CD14-positive monocyte (primary cell): Measurements from ENCODE around the gene CENPX. TPM values are rescaled to one million over a fixed set of nuclear protein-coding genes. Genes with fewer than 3 reads are reported as not detected.

Source experiments
- DNase-seq, 3 donors: peaks; one replicate each; pipeline ENCODE4 v3.0.0-alpha.2; 2011 to 2022
- H2AFZ ChIP-seq: 2 replicates; pipeline ENCODE4 v1.6.0; 2012; ENCODE audit warnings: mild to moderate bottlenecking, low read depth, low read length, inconsistent platforms; ENCODE audit not compliant: insufficient read depth, poor library complexity, severe bottlenecking
- H3K27ac ChIP-seq, 2 donors: 1 replicate in 1 of 2; 2 replicates in 1 of 2; pipeline ENCODE4 v1.5.1; 2012 to 2013; ENCODE audit warnings: low read length in 2 of 2, control low read depth in 1 of 2, inconsistent platforms in 1 of 2, low read depth in 1 of 2, mild to moderate bottlenecking in 1 of 2
- H3K27me3 ChIP-seq, 2 donors: one replicate each; pipeline versions ENCODE4 v1.6.0 to v1.6.1; 2011 to 2013; ENCODE audit warnings: low read length in 2 of 2; ENCODE audit not compliant: control insufficient read depth in 2 of 2, insufficient read depth in 2 of 2
- H3K36me3 ChIP-seq, 2 donors: replicated peaks in 1 of 2; 1 replicate in 1 of 2; 2 replicates in 1 of 2; pipeline versions ENCODE4 v1.5.1 to v1.6.1; 2012 to 2013; ENCODE audit warnings: low read length in 2 of 2, control low read depth in 1 of 2, inconsistent platforms in 1 of 2, mild to moderate bottlenecking in 1 of 2; ENCODE audit not compliant: insufficient read depth in 2 of 2, control insufficient read depth in 1 of 2
- H3K4me1 ChIP-seq, 2 donors: 1 replicate in 1 of 2; 2 replicates in 1 of 2; pipeline versions ENCODE4 v1.5.1 to v1.6.1; 2012 to 2013; ENCODE audit warnings: low read length in 2 of 2, control low read depth in 1 of 2, inconsistent platforms in 1 of 2, mild to moderate bottlenecking in 1 of 2, moderate library complexity in 1 of 2; ENCODE audit not compliant: insufficient read depth in 2 of 2, control insufficient read depth in 1 of 2
- H3K4me2 ChIP-seq: replicated peaks from 2 replicates; pipeline ENCODE3; 2012; ENCODE audit warnings: low read length, moderate library complexity, mild to moderate bottlenecking; ENCODE audit not compliant: poor library complexity, severe bottlenecking; ENCODE audit errors: extremely low read depth
- H3K4me3 ChIP-seq, 3 experiments: fragments of 200-600 bp in 1 of 3; sonication (generic) in 1 of 3; replicated peaks in 1 of 3; 1 replicate in 2 of 3; 2 replicates in 1 of 3; pipeline ENCODE4 v1.5.1; 2011 to 2013; ENCODE audit warnings: low read length in 3 of 3, mild to moderate bottlenecking in 3 of 3, control low read depth in 2 of 3, low read depth in 2 of 3, inconsistent platforms in 1 of 3, moderate library complexity in 1 of 3
- H3K79me2 ChIP-seq: 2 replicates; pipeline ENCODE4 v1.6.0; 2012; ENCODE audit warnings: mild to moderate bottlenecking, control low read depth, inconsistent platforms, low read length, moderate library complexity; ENCODE audit not compliant: insufficient read depth
- H3K9ac ChIP-seq: 2 replicates; pipeline ENCODE4 v1.6.0; 2017; ENCODE audit warnings: low read length, mild to moderate bottlenecking; ENCODE audit not compliant: insufficient read depth, poor library complexity, severe bottlenecking
- H3K9me3 ChIP-seq, 2 donors: replicated peaks in 1 of 2; 1 replicate in 1 of 2; 2 replicates in 1 of 2; pipeline versions ENCODE4 v1.5.1 to v1.6.1; 2012 to 2013; ENCODE audit warnings: low read length in 2 of 2, control low read depth in 1 of 2; ENCODE audit not compliant: control insufficient read depth in 1 of 2, insufficient read depth in 1 of 2
- H4K20me1 ChIP-seq: 2 replicates; pipeline ENCODE4 v1.6.0; 2012; ENCODE audit warnings: mild to moderate bottlenecking, low read length, control low read depth, moderate library complexity; ENCODE audit not compliant: insufficient read depth
- H3K27ac Mint-ChIP-seq, 7 donors: one replicate each; pipeline ENCODE4 v1.8.0; 2020; ENCODE audit warnings: mild to moderate bottlenecking in 7 of 7, mixed read lengths in 7 of 7, moderate library complexity in 6 of 7, inconsistent platforms in 2 of 7
- H3K27me3 Mint-ChIP-seq, 3 donors: one replicate each; pipeline ENCODE4 v1.8.0; 2021 to 2022; ENCODE audit warnings: low read depth in 3 of 3, mild to moderate bottlenecking in 3 of 3, mixed read lengths in 3 of 3, moderate library complexity in 3 of 3, inconsistent platforms in 1 of 3
- H3K36me3 Mint-ChIP-seq, 2 donors: one replicate each; pipeline ENCODE4 v1.8.0; 2020; ENCODE audit warnings: mixed read lengths in 2 of 2, inconsistent platforms in 1 of 2, mild to moderate bottlenecking in 1 of 2
- H3K4me1 Mint-ChIP-seq: one replicate; pipeline ENCODE4 v1.8.0; 2020; ENCODE audit warnings: mild to moderate bottlenecking, mixed read lengths
- H3K4me3 Mint-ChIP-seq, 2 donors: one replicate each; pipeline ENCODE4 v1.8.0; 2020; ENCODE audit warnings: mild to moderate bottlenecking in 2 of 2, mixed read lengths in 2 of 2, moderate library complexity in 1 of 2
- H3K9me3 Mint-ChIP-seq, 7 donors: one replicate each; pipeline ENCODE4 v1.8.0; 2020 to 2022; ENCODE audit warnings: mixed read lengths in 7 of 7, mild to moderate bottlenecking in 6 of 7, moderate library complexity in 6 of 7, inconsistent platforms in 2 of 7
- CTCF ChIP-seq: fragments of 200-600 bp; IDR thresholded peaks from one replicate; pipeline ENCODE4 v1.8.0; 2022; ENCODE audit warnings: antibody characterized with exemption, mild to moderate bottlenecking
- WGBS: methylation state at CpG from one replicate; pipeline ENCODE4 v1.1.5; 2013; ENCODE audit warnings: missing lambda C conversion rate; ENCODE audit not compliant: insufficient coverage; 5-methylcytosine and 5-hydroxymethylcytosine counted together
- intact Hi-C, 2 donors: fragments of 100-400 bp; cut with micrococcal nuclease; formaldehyde crosslinking; loops; one replicate each; pipeline versions ENCODE4 v1.15.0 to v1.15.1; 2023
- polyA plus RNA-seq, 3 donors: library from polyadenylated mRNA; depleted of rRNA in 1 of 3; unstranded in 2 of 3; stranded (reverse) in 1 of 3; fragments of 300-500 nt in 2 of 3; fragments of >200 nt in 1 of 3; fragmentation: Illumina TruSeq in 2 of 3; gene quantifications; 1 replicate in 2 of 3; 2 replicates in 1 of 3; pipeline ENCODE4 v1.2.3, GENCODE V29; 2012 to 2021

The CENPX gene
- polyA plus RNA-seq, 3 donors, result 47.7 to 57.0 (median 55.9) TPM

- H2AFZ ChIP-seq, result no peak overlapping the region
- peaks cover 7% of the 10 kb centered on the region for H4K20me1 ChIP-seq
- no peak overlapping the region for H3K4me3 Mint-ChIP-seq
- H3K9ac ChIP-seq, result no peak overlapping the region
- no peak overlapping the region for H3K4me3 ChIP-seq
- DNase-seq, result no peak
- peaks cover 2 to 4% (median 2%) of the 10 kb centered on the region in 3 donors for H3K27me3 Mint-ChIP-seq
- H3K4me1 Mint-ChIP-seq, result no peaks in the 10 kb centered on the region
- intact Hi-C loops, result no loop called here
- H3K27me3 ChIP-seq, result no peaks in the 10 kb centered on the region
- no peak overlapping the region for H3K4me2 ChIP-seq
- TF ChIP-seq CTCF, result no peak
- H3K36me3 ChIP-seq, result peaks cover 9 to 11% of the 10 kb centered on the region in 2 donors
- WGBS, result 90% methylated on average over 30 of the region's 30 CpGs
- H3K27ac ChIP-seq, result no peak overlapping the region
- H3K9me3 ChIP-seq, result no peaks in the 10 kb centered on the region
- H3K36me3 Mint-ChIP-seq, result peaks cover 2 to 14% of the 10 kb centered on the region in 2 donors
- H3K4me1 ChIP-seq, result no peaks in the 10 kb centered on the region
- no peak overlapping the region for H3K27ac Mint-ChIP-seq
- no peaks in the 10 kb centered on the region for H3K79me2 ChIP-seq
- H3K9me3 Mint-ChIP-seq, result no peaks in the 10 kb centered on the region
These were observed 15.0 kb downstream of the CENPX start for GRCh38 chr17:82007495-82008257.

GRCh38 chr17:82007228-82007494 lies 15.5 kb downstream of the CENPX start:
- H2AFZ ChIP-seq, result no peak overlapping the region
- TF ChIP-seq CTCF, result no peak

More at GRCh38 chr17:82007228-82007494, 15.5 kb downstream of the CENPX start:
- whole genome bisulfite sequencing, result 94% methylated on average over 5 of the region's 6 CpGs
- H3K4me3 ChIP-seq, result no peak overlapping the region
- no peaks in the 10 kb centered on the region for H3K9me3 ChIP-seq
- Mint-ChIP-seq H3K4me1 (no peaks in the 10 kb centered on the region), H3K27ac (no peak overlapping the region), H3K9me3 (no peaks in the 10 kb centered on the region), H3K36me3 (peaks cover 2 to 14% of the 10 kb centered on the region in 2 donors), H3K27me3 (peaks cover 2 to 4% (median 2%) of the 10 kb centered on the region in 3 donors), H3K4me3 (no peak overlapping the region)
- no peak overlapping the region for H3K4me2 ChIP-seq
- peaks cover 7% of the 10 kb centered on the region for H4K20me1 ChIP-seq
- no peaks in the 10 kb centered on the region for H3K4me1 ChIP-seq
- intact Hi-C loops, result no loop called here
- peaks cover 9% of the 10 kb centered on the region in 2 donors for H3K36me3 ChIP-seq
- H3K79me2 ChIP-seq, result no peaks in the 10 kb centered on the region
- H3K27ac ChIP-seq, result no peak overlapping the region
- H3K9ac ChIP-seq, result no peak overlapping the region
- no peak for DNase-seq
- no peaks in the 10 kb centered on the region for H3K27me3 ChIP-seq
